ENCODE data around the gene KCP. TPM values are rescaled to one million over a fixed set of nuclear protein-coding genes. Genes with fewer than 3 reads are reported as not detected.

Gene KCP
- total RNA-seq, 1 experiment from 2014 or later = 5.3 TPM

GRCh38 chr7:128835231-128835751 is 75.2 kb downstream of the KCP start:
- no CpG with 5 or more reads among the region's 16 CpGs for WGBS (ENCODE audit: extremely low coverage, insufficient read length, low lambda C conversion rate)
- H2BK20ac ChIP-seq (ENCODE audit: low read depth, low read length, poor library complexity, severe bottlenecking) = no peak overlapping the region
- H3K27me3 ChIP-seq (ENCODE audit: insufficient read depth, low read length) = peaks cover 9% of the 10 kb centered on the region; the same call in 1 of the 2 replicates
- peaks cover 21% of the 10 kb centered on the region for H3K23me2 ChIP-seq (ENCODE audit: insufficient read length, low read depth, low read length, poor library complexity, severe bottlenecking)
- H4K8ac ChIP-seq (replicated peaks; ENCODE audit: insufficient read length, low read depth, low read length) = no peak overlapping the region
- H3K4me1 Mint-ChIP-seq = peaks cover 19 to 35% of the 10 kb centered on the region in 2 experiments
- H2BK15ac ChIP-seq (ENCODE audit: low read depth, low read length) = no peak overlapping the region
- H2AK5ac ChIP-seq (ENCODE audit: insufficient read length, low read length) = no peak overlapping the region
- no peak overlapping the region for H2AFZ ChIP-seq (ENCODE audit: low read length)
- no peak overlapping the region for H3K27ac Mint-ChIP-seq
- no peak for TF ChIP-seq CTCF (conservative IDR thresholded peaks at IDR 0.05)
- no peak overlapping the region for H3T11ph ChIP-seq (ENCODE audit: low read length)
- H3K9ac ChIP-seq (ENCODE audit: extremely low read depth, insufficient read length, low read length) = no peak overlapping the region
- peaks cover 5% of the 10 kb centered on the region; the same call in 1 of the 2 replicates for H3K4me1 ChIP-seq (ENCODE audit: insufficient read depth, low read length)
- no peak overlapping the region for H2BK12ac ChIP-seq (ENCODE audit: insufficient read length, low read depth, low read length)
- H4K5ac ChIP-seq (ENCODE audit: insufficient read length, low read depth, low read length) = no peak overlapping the region
- H3K27me3 Mint-ChIP-seq (ENCODE audit: low read depth) = peaks cover 21% of the 10 kb centered on the region
- H3K56ac ChIP-seq (ENCODE audit: insufficient read length, low read depth, low read length) = no peak overlapping the region
- peaks cover 0 to 3% (median 0%) of the 10 kb centered on the region in 3 experiments; a peak in 1 of 7 replicates for H3K36me3 Mint-ChIP-seq (ENCODE audit: insufficient read depth in 1 of 3, low read depth in 3 of 3)
- H3K9me3 Mint-ChIP-seq = no peaks in the 10 kb centered on the region
- no peak overlapping the region for H3K14ac ChIP-seq (ENCODE audit: insufficient read depth, low read length)
- DNase-seq = no peak
- no peak overlapping the region for H3K4me2 ChIP-seq (ENCODE audit: insufficient read depth, insufficient read length, low read length)
- no peak overlapping the region for H2BK5ac ChIP-seq (ENCODE audit: insufficient read length, low read length)
- no peaks in the 10 kb centered on the region for H4K20me1 ChIP-seq (ENCODE audit: control insufficient read depth, insufficient read depth, insufficient read length)
- no peak overlapping the region for H2BK120ac ChIP-seq (ENCODE audit: low read depth, low read length, poor library complexity, severe bottlenecking)
- no peak overlapping the region for H4K91ac ChIP-seq (ENCODE audit: insufficient read length, low read depth, low read length)
- no peak overlapping the region for H3K4me3 Mint-ChIP-seq
- no peaks in the 10 kb centered on the region for H3K9me3 ChIP-seq (ENCODE audit: control insufficient read depth, low read depth, low read length)
- H3K4ac ChIP-seq (ENCODE audit: low read depth, low read length) = no peak overlapping the region
- H3K18ac ChIP-seq (ENCODE audit: insufficient read length, low read depth, low read length) = no peak overlapping the region
- H3K23ac ChIP-seq (ENCODE audit: insufficient read length, low read depth, low read length) = no peak overlapping the region
- no peaks in the 10 kb centered on the region for H3K79me1 ChIP-seq (ENCODE audit: insufficient read depth, low read depth, low read length, poor library complexity, severe bottlenecking)
- no peak overlapping the region for H3K27ac ChIP-seq (ENCODE audit: insufficient read length, low read depth, low read length)
- no peaks in the 10 kb centered on the region for H3K79me2 ChIP-seq (ENCODE audit: insufficient read depth, low read length)
